ENCODE measurements around the gene DEFB131B.
"Not testable (repeated sequence)": the region's sequence is repeated elsewhere in the genome, so short reads cannot be mapped to it uniquely, and the experiment has no call there.

Gene DEFB131B

GRCh38 chr11:71895961-71896360 lies 17.7 kb downstream of the DEFB131B start:
- TF ChIP-seq CTCF (IDR thresholded peaks at IDR 0.05; ENCODE audit: low read depth, low read length), result no peak
- no peak for DNase-seq (ENCODE audit: extremely low read depth, low read depth)

- DNase-seq (ENCODE audit: extremely low read depth, low read depth), result peak; percentile 55
Observed at GRCh38 chr11:71901137-71901536, 22.9 kb downstream of the DEFB131B start.

- DNase-seq (ENCODE audit: extremely low read depth, low read depth), result no peak
- no peak for TF ChIP-seq CTCF (IDR thresholded peaks at IDR 0.05; ENCODE audit: low read depth, low read length)
Observed at GRCh38 chr11:71908218-71908617, 30.0 kb downstream of the DEFB131B start.

- DNase-seq (ENCODE audit: extremely low read depth, low read depth), result not testable (repeated sequence)
Observed at GRCh38 chr11:71910775-71911174, 32.5 kb downstream of the DEFB131B start.

- DNase-seq (ENCODE audit: extremely low read depth, low read depth), result not testable (repeated sequence)
Observed at GRCh38 chr11:71911321-71911985, 33.2 kb downstream of the DEFB131B start.

- not testable (repeated sequence) for DNase-seq (ENCODE audit: extremely low read depth, low read depth)
Observed at GRCh38 chr11:71911986-71912340, 33.7 kb downstream of the DEFB131B start.

GRCh38 chr11:71913756-71914526 lies 35.7 kb downstream of the DEFB131B start:
- TF ChIP-seq CTCF (IDR thresholded peaks at IDR 0.05; ENCODE audit: low read depth, low read length), result no peak
- DNase-seq (ENCODE audit: extremely low read depth, low read depth), result peak; percentile 90

GRCh38 chr11:71914617-71915189 lies 36.5 kb downstream of the DEFB131B start:
- TF ChIP-seq CTCF (IDR thresholded peaks at IDR 0.05; ENCODE audit: low read depth, low read length), result no peak
- DNase-seq (ENCODE audit: extremely low read depth, low read depth), result no peak

GRCh38 chr11:71917646-71918140 lies 39.4 kb downstream of the DEFB131B start:
- TF ChIP-seq CTCF (IDR thresholded peaks at IDR 0.05; ENCODE audit: low read depth, low read length), result no peak
- DNase-seq (ENCODE audit: extremely low read depth, low read depth), result no peak

Measured in AG09319 (cell line).